IMR-90 (cell line): ENCODE measurements around the gene RSRC1. TPM values are rescaled to one million over a fixed set of nuclear protein-coding genes. Genes with fewer than 3 reads are reported as not detected.

ENCODE experiments used
- ATAC-seq: fragments of 200-7000 bp; cut with Tn5 transposase; 2 replicates; pipeline ENCODE4 v1.9.1; 2020; ENCODE audit warnings: low read depth, mild to moderate bottlenecking, moderate library complexity
- BruUV-seq: library from RNA; stranded (reverse); fragments of 400-500 nt; replicated peaks from 2 replicates; lab custom pipeline; 2021; lab: Mats Ljungman, UMichigan
- CTCF ChIA-PET: fragments of 300-600 bp; formaldehyde crosslinking; extraction: SDS; loops from one replicate; lab custom pipeline; 2021; ENCODE audit warnings: antibody characterized with exemption; lab: Yijun Ruan, JAX
- POLR2A ChIA-PET: fragments of 300-600 bp; sonication (Branson Sonifier 250); formaldehyde crosslinking; loops from one replicate; lab custom pipeline; 2022; ENCODE audit warnings: antibody characterized with exemption; ENCODE audit not compliant: unreplicated experiment; lab: Charles Lee
- DNase-seq: peaks from one replicate; pipeline ENCODE4 v3.0.0; 2013
- H2AFZ ChIP-seq: replicated peaks from 2 replicates; pipeline ENCODE3; 2013; ENCODE audit warnings: low read length, mild to moderate bottlenecking; ENCODE audit not compliant: poor library complexity
- H2AK5ac ChIP-seq: 2 replicates; pipeline ENCODE4 v1.6.1; 2013; ENCODE audit warnings: low read depth, low read length, inconsistent platforms
- H2AK9ac ChIP-seq: replicated peaks from 2 replicates; pipeline ENCODE3; 2013; ENCODE audit warnings: mild to moderate bottlenecking, low read depth, low read length, moderate library complexity; ENCODE audit not compliant: poor library complexity
- H2BK120ac ChIP-seq: 2 replicates; pipeline ENCODE4 v1.6.1; 2013; ENCODE audit warnings: low read depth, low read length, inconsistent platforms
- H2BK15ac ChIP-seq: 3 replicates; pipeline ENCODE4 v1.6.1; 2013; ENCODE audit warnings: low read depth, low read length, inconsistent platforms
- H2BK20ac ChIP-seq: 2 replicates; pipeline ENCODE4 v1.6.1; 2013; ENCODE audit warnings: low read depth, mild to moderate bottlenecking, inconsistent platforms, low read length, moderate library complexity
- H2BK5ac ChIP-seq: 2 replicates; pipeline ENCODE4 v1.6.1; 2013; ENCODE audit warnings: mild to moderate bottlenecking, low read depth, low read length, inconsistent platforms; ENCODE audit not compliant: poor library complexity, severe bottlenecking
- H3K14ac ChIP-seq: replicated peaks from 2 replicates; pipeline ENCODE4 v1.6.1; 2013; ENCODE audit warnings: low read depth, low read length, inconsistent platforms
- H3K18ac ChIP-seq: 2 replicates; pipeline ENCODE4 v1.6.1; 2013; ENCODE audit warnings: low read depth, low read length, control low read depth
- H3K23ac ChIP-seq: 2 replicates; pipeline ENCODE4 v1.6.1; 2013; ENCODE audit warnings: low read depth, low read length, inconsistent platforms
- H3K27ac ChIP-seq: 2 replicates; pipeline ENCODE4 v1.5.1; 2013; ENCODE audit warnings: mild to moderate bottlenecking, control low read depth, low read length; ENCODE audit not compliant: insufficient read depth
- H3K27me3 ChIP-seq: 2 replicates; pipeline ENCODE4 v1.6.1; 2013; ENCODE audit warnings: low read length; ENCODE audit not compliant: control insufficient read depth, insufficient read depth
- H3K36me3 ChIP-seq: 2 replicates; pipeline ENCODE4 v1.6.1; 2013; ENCODE audit warnings: low read length, mixed read lengths; ENCODE audit not compliant: control insufficient read depth, insufficient read depth
- H3K4ac ChIP-seq: 2 replicates; pipeline ENCODE4 v1.6.1; 2013; ENCODE audit warnings: low read depth, low read length, inconsistent platforms
- H3K4me1 ChIP-seq: 2 replicates; pipeline ENCODE4 v1.6.1; 2013; ENCODE audit warnings: low read length, mixed read lengths; ENCODE audit not compliant: control insufficient read depth, insufficient read depth
- H3K4me2 ChIP-seq: 2 replicates; pipeline ENCODE4 v1.6.1; 2013; ENCODE audit warnings: low read depth, mild to moderate bottlenecking, control low read depth, low read length, moderate library complexity
- H3K4me3 ChIP-seq: 2 replicates; pipeline ENCODE4 v1.5.1; 2013; ENCODE audit warnings: low read depth, mild to moderate bottlenecking, control low read depth, low read length, moderate library complexity; ENCODE audit not compliant: insufficient read depth
- H3K56ac ChIP-seq: 2 replicates; pipeline ENCODE4 v1.6.1; 2013; ENCODE audit warnings: low read length, inconsistent platforms; ENCODE audit not compliant: insufficient read depth; ENCODE audit errors: extremely low read depth
- H3K79me1 ChIP-seq, 2 experiments: 2 replicates each; pipeline ENCODE4 v1.6.1; 2013; ENCODE audit warnings: low read length in 2 of 2, inconsistent platforms in 1 of 2, low read depth in 1 of 2
- H3K9ac ChIP-seq: 2 replicates; pipeline ENCODE4 v1.6.1; 2013; ENCODE audit warnings: low read depth, low read length, control low read depth
- H3K9me1 ChIP-seq: 2 replicates; pipeline ENCODE4 v1.6.1; 2013; ENCODE audit warnings: low read length, inconsistent platforms; ENCODE audit not compliant: insufficient read depth
- H3K9me3 ChIP-seq: 2 replicates; pipeline ENCODE4 v1.6.1; 2013; ENCODE audit warnings: low read length; ENCODE audit not compliant: control insufficient read depth, insufficient read depth
- H4K20me1 ChIP-seq: 2 replicates; pipeline ENCODE4 v1.6.1; 2013; ENCODE audit warnings: low read length, inconsistent platforms; ENCODE audit not compliant: insufficient read depth
- H4K5ac ChIP-seq: 2 replicates; pipeline ENCODE4 v1.6.1; 2013; ENCODE audit warnings: mild to moderate bottlenecking, low read depth, low read length, control low read depth
- H4K8ac ChIP-seq, 2 experiments: 2 replicates each; pipeline ENCODE4 v1.6.1; 2013; ENCODE audit warnings: low read depth in 2 of 2, low read length in 2 of 2, control low read depth in 1 of 2, inconsistent platforms in 1 of 2
- H4K91ac ChIP-seq: 2 replicates; pipeline ENCODE4 v1.6.1; 2013; ENCODE audit warnings: low read depth, low read length, inconsistent platforms; ENCODE audit not compliant: insufficient read depth
- BHLHE40 ChIP-seq: fragments of 150-350 bp; IDR thresholded peaks from 2 replicates; pipeline ENCODE4 v1.6.1; 2016; ENCODE audit warnings: mild to moderate bottlenecking, low read depth, low read length
- CEBPB ChIP-seq: IDR thresholded peaks from 2 replicates; pipeline ENCODE4 v1.6.1; 2012; ENCODE audit warnings: low read depth, low read length, improper control_type of control experiment
- CHD1 ChIP-seq: IDR thresholded peaks from 2 replicates; pipeline ENCODE4 v1.6.1; 2012; ENCODE audit warnings: low read depth, low read length, improper control_type of control experiment
- CTCF ChIP-seq: conservative IDR thresholded peaks from 2 replicates; pipeline ENCODE4 v1.5.1; 2012; ENCODE audit warnings: mild to moderate bottlenecking, low read depth, low read length, improper control_type of control experiment
- NFE2L2 ChIP-seq: fragments of 150-350 bp; IDR thresholded peaks from 2 replicates; pipeline ENCODE4 v1.6.1; 2016; ENCODE audit warnings: low read depth, mild to moderate bottlenecking, low read length
- RAD21 ChIP-seq: IDR thresholded peaks from 2 replicates; pipeline ENCODE4 v1.6.1; 2012; ENCODE audit warnings: low read length, improper control_type of control experiment
- RCOR1 ChIP-seq: IDR thresholded peaks from 2 replicates; pipeline ENCODE4 v1.6.1; 2012; ENCODE audit warnings: mild to moderate bottlenecking, low read length, improper control_type of control experiment; ENCODE audit not compliant: insufficient replicate concordance
- RFX5 ChIP-seq: IDR thresholded peaks from 2 replicates; pipeline ENCODE4 v1.8.0; 2012; ENCODE audit warnings: low read depth, mild to moderate bottlenecking, low read length, moderate library complexity
- SMC3 ChIP-seq: fragments of 150-350 bp; IDR thresholded peaks from 2 replicates; pipeline ENCODE4 v1.6.1; 2016; ENCODE audit warnings: low read depth, mild to moderate bottlenecking, antibody characterized with exemption, low read length, moderate library complexity
- USF2 ChIP-seq: fragments of 150-350 bp; IDR thresholded peaks from 2 replicates; pipeline ENCODE4 v1.6.1; 2017; ENCODE audit warnings: mild to moderate bottlenecking, antibody characterized with exemption, low read length, low read depth
- WGBS, 2 experiments: methylation state at CpG; one replicate each; pipeline versions ENCODE4 v1.1.5 to v1.1.7; 2013; ENCODE audit warnings: missing lambda C conversion rate in 2 of 2; ENCODE audit not compliant: insufficient read length in 1 of 2; ENCODE audit errors: extremely low coverage in 2 of 2; 5-methylcytosine and 5-hydroxymethylcytosine counted together
- dilution Hi-C: fragments of 300-500 bp; cut with HindIII; formaldehyde crosslinking; loops from one replicate; pipeline ENCODE4 v1.14.3; 2018; ENCODE audit warnings: low sequenced_read_pairs; ENCODE audit not compliant: unreplicated experiment
- in situ Hi-C: fragments of 300-500 bp; cut with MboI; formaldehyde crosslinking; loops from 3 replicates; pipeline ENCODE4 v1.14.3; 2019; ENCODE audit warnings: low sequenced_read_pairs, inconsistent platforms, mixed read lengths
- intact Hi-C: fragments of 100-400 bp; cut with micrococcal nuclease; formaldehyde crosslinking; loops from 2 replicates; pipeline ENCODE4 v1.10.0; 2022
- polyA plus RNA-seq, 3 experiments: library from polyadenylated mRNA; depleted of rRNA; stranded (reverse); fragments of >200 nt; gene quantifications; 2 replicates each; pipeline ENCODE4 v1.2.3, GENCODE V29; 2012; ENCODE audit warnings: low replicate concordance in 1 of 3
- total RNA-seq: library from RNA; depleted of rRNA; stranded (reverse); fragments of >200 nt; gene quantifications from 2 replicates; pipeline ENCODE4 v1.2.3, GENCODE V29; 2012

RSRC1 gene
- total and polyA plus RNA-seq, 2 of the 4 experiments (the other 2 are of a cell fraction) = 3.8 to 41.8 TPM

GRCh38 chr3:158337110-158337509 is 227.2 kb downstream of the RSRC1 start:
- H3K4me1 ChIP-seq = no peaks in the 10 kb centered on the region
- in situ Hi-C loops = no loop called here

More at GRCh38 chr3:158337110-158337509, 227.2 kb downstream of the RSRC1 start:
- H3K23ac ChIP-seq = no peak overlapping the region
- POLR2A ChIA-PET = no interaction called here
- ATAC-seq (no peak), DNase-seq (no peak)
- no peak overlapping the region for H3K27ac ChIP-seq
- H3K9me1 ChIP-seq = no peaks in the 10 kb centered on the region
- no peak overlapping the region for H3K4ac ChIP-seq
- TF ChIP-seq USF2 (no peak), CHD1 (no peak), RAD21 (no peak), BHLHE40 (no peak), NFE2L2 (no peak), RFX5 (no peak), CTCF (no peak), SMC3 (no peak), CEBPB (no peak), RCOR1 (no peak)
- intact Hi-C loops (no loop called here), dilution Hi-C loops (no loop called here)
- no peak overlapping the region for H3K4me2 ChIP-seq
- H4K8ac ChIP-seq = no peak overlapping the region
- no peak overlapping the region for H2BK5ac ChIP-seq
- H4K20me1 ChIP-seq = no peaks in the 10 kb centered on the region
- H2BK15ac ChIP-seq = no peak overlapping the region
- H3K27me3 ChIP-seq = no peaks in the 10 kb centered on the region
- BruUV-seq = no TSS peak
- no peaks in the 10 kb centered on the region for H3K9me3 ChIP-seq
- H3K14ac ChIP-seq = no peak overlapping the region
- no CpG with 5 or more reads among the region's 7 CpGs for WGBS, 2 experiments
- H2AK9ac ChIP-seq = no peak overlapping the region
- CTCF ChIA-PET = no interaction called here
- no peak overlapping the region for H3K9ac ChIP-seq
- H2AFZ ChIP-seq = no peak overlapping the region
- H4K91ac ChIP-seq = no peak overlapping the region
- no peak overlapping the region for H2BK120ac ChIP-seq
- no peak overlapping the region for H3K18ac ChIP-seq
- no peaks in the 10 kb centered on the region; a peak in 1 of 4 replicates for H3K79me1 ChIP-seq
- H4K5ac ChIP-seq = no peak overlapping the region
- no peaks in the 10 kb centered on the region for H3K36me3 ChIP-seq
- no peak overlapping the region for H3K56ac ChIP-seq
- no peak overlapping the region for H2AK5ac ChIP-seq
- no peak overlapping the region for H2BK20ac ChIP-seq
- no peak overlapping the region for H3K4me3 ChIP-seq
